ENCODE results near the gene MIDN.

The MIDN gene

DNA sequence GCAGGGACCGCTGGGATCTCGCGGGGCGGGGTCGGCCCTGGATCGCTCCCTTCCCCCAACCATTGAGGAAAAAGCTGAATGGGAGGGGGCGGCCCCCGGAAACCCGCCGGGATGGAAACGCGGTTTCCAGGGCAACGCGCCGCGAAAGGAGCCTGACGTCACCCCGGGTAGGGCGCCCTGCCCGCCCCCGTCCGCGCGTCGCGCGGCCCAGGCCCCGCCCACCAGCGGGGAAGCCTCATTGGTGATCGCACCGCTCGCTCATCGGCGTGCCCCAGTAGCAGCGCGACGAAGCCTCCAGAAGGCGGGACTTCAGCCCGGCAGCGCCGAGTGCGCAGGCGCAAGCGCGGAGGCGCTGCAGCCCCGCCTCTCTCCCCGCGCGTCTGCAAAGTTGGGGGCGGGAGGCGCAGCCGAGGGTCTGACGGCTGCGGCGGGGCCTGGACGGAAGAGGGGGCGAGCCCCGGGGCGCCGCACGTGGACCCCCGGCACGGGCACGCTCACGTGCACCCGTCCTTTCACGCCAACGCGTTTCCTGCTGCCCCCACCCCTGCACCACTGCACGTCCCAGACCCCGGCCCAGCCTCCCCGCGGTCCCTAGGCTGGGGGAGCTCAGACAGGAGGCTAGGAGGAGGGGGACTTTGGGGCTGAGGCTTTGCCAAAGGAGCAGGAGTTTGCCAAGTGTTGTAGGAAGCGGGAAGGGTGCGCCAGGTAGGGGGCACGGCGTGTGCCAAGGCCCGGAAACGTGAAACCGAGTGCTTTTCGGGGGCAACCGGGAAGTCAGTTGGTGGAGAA lies 12.6 kb downstream of the MIDN start:
- H4K20me1 ChIP-seq (ENCODE audit: insufficient read depth, low read length, poor library complexity, severe bottlenecking) = peaks cover 41% of the 10 kb centered on the region
- 0 out of 2 replicates have a peak, but pooled peaks cover 8% of the 10 kb centered on the region for H3F3A ChIP-seq (ENCODE audit: low read depth)
- peak overlapping the region; percentile 99 for H3K4me3 ChIP-seq (ENCODE audit: low read length, poor library complexity, severe bottlenecking)
- no peaks in the 10 kb centered on the region for H3K9me3 ChIP-seq (ENCODE audit: insufficient read depth, low read depth, low read length)
- TF ChIP-seq, protein P1, sequence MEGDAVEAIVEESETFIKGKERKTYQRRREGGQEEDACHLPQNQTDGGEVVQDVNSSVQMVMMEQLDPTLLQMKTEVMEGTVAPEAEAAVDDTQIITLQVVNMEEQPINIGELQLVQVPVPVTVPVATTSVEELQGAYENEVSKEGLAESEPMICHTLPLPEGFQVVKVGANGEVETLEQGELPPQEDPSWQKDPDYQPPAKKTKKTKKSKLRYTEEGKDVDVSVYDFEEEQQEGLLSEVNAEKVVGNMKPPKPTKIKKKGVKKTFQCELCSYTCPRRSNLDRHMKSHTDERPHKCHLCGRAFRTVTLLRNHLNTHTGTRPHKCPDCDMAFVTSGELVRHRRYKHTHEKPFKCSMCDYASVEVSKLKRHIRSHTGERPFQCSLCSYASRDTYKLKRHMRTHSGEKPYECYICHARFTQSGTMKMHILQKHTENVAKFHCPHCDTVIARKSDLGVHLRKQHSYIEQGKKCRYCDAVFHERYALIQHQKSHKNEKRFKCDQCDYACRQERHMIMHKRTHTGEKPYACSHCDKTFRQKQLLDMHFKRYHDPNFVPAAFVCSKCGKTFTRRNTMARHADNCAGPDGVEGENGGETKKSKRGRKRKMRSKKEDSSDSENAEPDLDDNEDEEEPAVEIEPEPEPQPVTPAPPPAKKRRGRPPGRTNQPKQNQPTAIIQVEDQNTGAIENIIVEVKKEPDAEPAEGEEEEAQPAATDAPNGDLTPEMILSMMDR (conservative IDR thresholded peaks at IDR 0.05; ENCODE audit: low read length) = no peak
- TF ChIP-seq EZH2phosphoT487 (IDR thresholded peaks at IDR 0.05; ENCODE audit: borderline replicate concordance) = no peak
- no peaks in the 10 kb centered on the region for H3K9me2 ChIP-seq (replicated peaks; ENCODE audit: low read depth, low read length)
- peak overlapping the region; percentile 86 for H2AFZ ChIP-seq (ENCODE audit: low read length)
- H3K4me1 ChIP-seq (ENCODE audit: insufficient read depth, low read length, poor library complexity, severe bottlenecking) = peaks cover 32% of the 10 kb centered on the region
- peak overlapping the region; percentile 92 for H3K4me2 ChIP-seq (ENCODE audit: low read depth, low read length, poor library complexity, severe bottlenecking)
- peak overlapping the region; percentile 85 for H3K9ac ChIP-seq (ENCODE audit: low read depth, low read length, poor library complexity, severe bottlenecking)
- peaks cover 23% of the 10 kb centered on the region; the same call in 1 of the 2 replicates for H3K36me3 ChIP-seq (ENCODE audit: insufficient read depth, low read length)
- peaks cover 32% of the 10 kb centered on the region; the same call in 1 of the 2 replicates for H3K79me2 ChIP-seq (ENCODE audit: insufficient read depth, low read length)
- no peaks in the 10 kb centered on the region for H3K27me3 ChIP-seq (ENCODE audit: insufficient read depth, low read length, poor library complexity, severe bottlenecking)

DNA sequence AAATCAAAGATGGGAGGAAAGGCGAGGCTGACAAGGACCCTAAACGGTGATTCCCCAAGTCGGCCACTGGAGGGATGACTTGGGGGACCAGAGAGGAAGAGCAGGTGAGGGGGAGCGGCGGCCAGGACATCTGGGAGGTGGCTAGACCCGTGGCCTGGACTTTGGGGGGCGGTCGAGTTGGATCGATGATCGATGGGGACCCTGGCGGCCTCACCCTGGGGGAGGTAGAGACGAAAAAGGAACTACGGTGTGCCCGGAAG lies 13.1 kb downstream of the MIDN start:
- H3K9me2 ChIP-seq (replicated peaks; ENCODE audit: low read depth, low read length) = no peaks in the 10 kb centered on the region
- H3K4me3 ChIP-seq (ENCODE audit: low read length, poor library complexity, severe bottlenecking) = peak overlapping the region; percentile 99
- H3K4me1 ChIP-seq (ENCODE audit: insufficient read depth, low read length, poor library complexity, severe bottlenecking) = peaks cover 37% of the 10 kb centered on the region
- H3K27me3 ChIP-seq (ENCODE audit: insufficient read depth, low read length, poor library complexity, severe bottlenecking) = no peaks in the 10 kb centered on the region
- peak overlapping the region; percentile 92 for H3K4me2 ChIP-seq (ENCODE audit: low read depth, low read length, poor library complexity, severe bottlenecking)
- peaks cover 39% of the 10 kb centered on the region for H4K20me1 ChIP-seq (ENCODE audit: insufficient read depth, low read length, poor library complexity, severe bottlenecking)
- peak overlapping the region; percentile 86; the same call in 1 of the 2 replicates for H2AFZ ChIP-seq (ENCODE audit: low read length)
- no peaks in the 10 kb centered on the region for H3K9me3 ChIP-seq (ENCODE audit: insufficient read depth, low read depth, low read length)
- peak overlapping the region; percentile 85 for H3K9ac ChIP-seq (ENCODE audit: low read depth, low read length, poor library complexity, severe bottlenecking)
- H3K79me2 ChIP-seq (ENCODE audit: insufficient read depth, low read length) = peaks cover 28% of the 10 kb centered on the region; the same call in 1 of the 2 replicates
- H3F3A ChIP-seq (ENCODE audit: low read depth) = 0 out of 2 replicates have a peak, but pooled peaks cover 8% of the 10 kb centered on the region
- H3K36me3 ChIP-seq (ENCODE audit: insufficient read depth, low read length) = peaks cover 19% of the 10 kb centered on the region; the same call in 1 of the 2 replicates
- TF ChIP-seq EZH2phosphoT487 (IDR thresholded peaks at IDR 0.05; ENCODE audit: borderline replicate concordance) = no peak
- TF ChIP-seq, protein P1 (conservative IDR thresholded peaks at IDR 0.05; ENCODE audit: low read length) = peak; percentile 30; the same call in 1 of the 2 replicates

DNA sequence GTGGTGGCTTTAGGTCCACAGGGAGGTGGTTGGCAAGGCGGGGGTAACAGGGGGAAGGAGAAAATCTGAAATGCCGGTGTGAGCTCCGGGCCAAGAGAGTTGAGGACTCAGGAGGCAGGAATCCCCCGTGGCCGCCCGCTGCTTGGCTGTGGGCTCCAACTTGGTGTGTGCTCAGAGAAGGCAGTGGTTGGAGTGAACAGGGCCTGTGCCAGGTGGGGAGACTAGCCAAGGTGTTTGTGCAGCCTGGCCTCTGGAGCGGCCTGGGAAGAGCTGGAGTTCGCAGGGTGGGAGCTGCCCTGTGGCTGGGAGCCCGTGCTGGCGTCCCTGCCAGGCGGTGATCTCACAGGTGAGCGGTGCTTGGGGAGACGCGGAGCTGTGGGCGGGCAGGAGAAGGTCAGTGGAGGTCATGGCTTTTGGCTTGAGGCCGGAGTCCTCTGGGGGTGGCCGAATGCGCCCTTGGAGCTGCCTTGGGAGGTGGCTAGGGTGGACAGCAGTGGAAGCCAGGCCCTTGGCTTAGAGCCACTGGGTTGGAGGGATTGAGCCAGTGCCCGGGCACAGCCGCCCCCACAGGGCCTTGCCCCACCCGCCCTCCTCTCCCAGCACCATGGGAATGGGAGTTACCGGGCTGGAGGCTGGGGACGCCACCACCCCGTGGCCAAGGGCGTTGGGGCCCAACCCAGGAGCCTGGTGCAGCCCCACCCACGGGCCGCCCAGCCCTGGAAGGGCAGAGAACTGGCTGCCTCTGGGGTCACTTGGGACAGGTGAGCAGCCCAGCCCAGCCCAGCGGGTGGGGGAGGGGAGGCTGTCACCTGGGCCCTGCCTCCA lies 13.6 kb downstream of the MIDN start:
- peaks cover 33% of the 10 kb centered on the region for H4K20me1 ChIP-seq (ENCODE audit: insufficient read depth, low read length, poor library complexity, severe bottlenecking)
- H3K79me2 ChIP-seq (ENCODE audit: insufficient read depth, low read length) = peaks cover 22% of the 10 kb centered on the region; the same call in 1 of the 2 replicates
- H3F3A ChIP-seq (ENCODE audit: low read depth) = 0 out of 2 replicates have a peak, but pooled peaks cover 8% of the 10 kb centered on the region
- peaks cover 41% of the 10 kb centered on the region for H3K4me1 ChIP-seq (ENCODE audit: insufficient read depth, low read length, poor library complexity, severe bottlenecking)
- no peaks in the 10 kb centered on the region for H3K9me3 ChIP-seq (ENCODE audit: insufficient read depth, low read depth, low read length)
- peak overlapping the region; percentile 92 for H3K4me2 ChIP-seq (ENCODE audit: low read depth, low read length, poor library complexity, severe bottlenecking)
- peak overlapping the region; percentile 99 for H3K4me3 ChIP-seq (ENCODE audit: low read length, poor library complexity, severe bottlenecking)
- no peak for TF ChIP-seq EZH2phosphoT487 (IDR thresholded peaks at IDR 0.05; ENCODE audit: borderline replicate concordance)
- TF ChIP-seq, protein P1 (conservative IDR thresholded peaks at IDR 0.05; ENCODE audit: low read length) = no peak; the same call in 1 of the 2 replicates
- H3K36me3 ChIP-seq (ENCODE audit: insufficient read depth, low read length) = peaks cover 13% of the 10 kb centered on the region; the same call in 1 of the 2 replicates
- peak overlapping the region; percentile 85 for H3K9ac ChIP-seq (ENCODE audit: low read depth, low read length, poor library complexity, severe bottlenecking)
- no peak overlapping the region for H2AFZ ChIP-seq (ENCODE audit: low read length)
- no peaks in the 10 kb centered on the region for H3K27me3 ChIP-seq (ENCODE audit: insufficient read depth, low read length, poor library complexity, severe bottlenecking)
- H3K9me2 ChIP-seq (replicated peaks; ENCODE audit: low read depth, low read length) = no peaks in the 10 kb centered on the region

Measured in Loucy (cell line).